ENCODE results near the gene STK16. TPM values are rescaled to one million over a fixed set of nuclear protein-coding genes. Genes with fewer than 3 reads are reported as not detected.
A peak's percentile ranks its signal among the peaks of the same experiment; 100 is the strongest.

Gene STK16
- total and polyA plus RNA-seq, 4 donors: 5.8 to 44.3 (median 23.7) TPM

- Histone ChIP-seq H3K9me3 (ENCODE audit: control insufficient read depth in 4 of 4, low read length in 3 of 4) (no peaks in the 10 kb centered on the region), H3K36me3 (ENCODE audit: control insufficient read depth in 4 of 4, insufficient read depth in 3 of 4, low read depth in 1 of 4, low read length in 3 of 4) (peaks cover 8 to 41% (median 36%) of the 10 kb centered on the region in 4 donors), H3K27me3 (ENCODE audit: control insufficient read depth in 4 of 4, insufficient read depth in 4 of 4, low read length in 3 of 4) (no peaks in the 10 kb centered on the region), H3K4me3 (ENCODE audit: low read depth in 1 of 3, low read length in 3 of 3) (peak overlapping the region; percentile 75 to 94 (median 87)), H3K27ac (ENCODE audit: low read depth in 1 of 2, low read length in 2 of 2) (peak overlapping the region; percentile 90 to 97), H3K9ac (ENCODE audit: low read depth in 1 of 2, low read length in 2 of 2) (peak overlapping the region; percentile 85 to 89), H3K4me1 (ENCODE audit: control insufficient read depth in 4 of 4, insufficient read depth in 4 of 4, low read length in 3 of 4) (peaks cover 7 to 22% (median 18%) of the 10 kb centered on the region in 4 donors)
- TF ChIP-seq RAD21 (IDR thresholded peaks at IDR 0.05) (no peak), MAX (IDR thresholded peaks at IDR 0.05) (no peak), ZBTB33 (IDR thresholded peaks at IDR 0.05) (no peak), HNF4A (conservative IDR thresholded peaks at IDR 0.05) (no peak), NR2F2 (IDR thresholded peaks at IDR 0.05) (no peak), SP1 (IDR thresholded peaks at IDR 0.05) (no peak), GABPA (IDR thresholded peaks at IDR 0.05 in 1 of 2, conservative IDR thresholded peaks at IDR 0.05 in 1 of 2) (no peak), RXRA (IDR thresholded peaks at IDR 0.05) (no peak), REST (IDR thresholded peaks at IDR 0.05) (no peak), FOXA1 (IDR thresholded peaks at IDR 0.05) (no peak), EGR1 (IDR thresholded peaks at IDR 0.05; ENCODE audit: low read depth in 2 of 2) (no peak), JUND (IDR thresholded peaks at IDR 0.05) (no peak), HNF4G (IDR thresholded peaks at IDR 0.05) (no peak)
- no peak for DNase-seq (ENCODE audit: low spot score)
- WGBS: 3% methylated on average over 19 of the region's 19 CpGs
These were observed 16.4 kb upstream of the STK16 start for GRCh38 chr2:219228911-219229304.

GRCh38 chr2:219229305-219230058, 15.8 kb upstream of the STK16 start, which contains the start of the genes ANKZF1 and ATG9A:
Gene ANKZF1 (plus strand): TSS chr2:219229806. CDS start chr2:219230258, 452 bp downstream.
Gene ATG9A (minus strand): TSS chr2:219229636. CDS start chr2:219228024, 1,612 bp downstream.
- no peaks in the 10 kb centered on the region for H3K9me3 ChIP-seq (ENCODE audit: control insufficient read depth in 4 of 4, low read length in 3 of 4)
- TF ChIP-seq EGR1 (IDR thresholded peaks at IDR 0.05; ENCODE audit: low read depth in 2 of 2) (peak; percentile 59 to 74), FOXA2 (IDR thresholded peaks at IDR 0.05) (no peak), REST (IDR thresholded peaks at IDR 0.05) (no peak), YY1 (IDR thresholded peaks at IDR 0.05) (peak; percentile 88), MAX (IDR thresholded peaks at IDR 0.05) (no peak), SP1 (IDR thresholded peaks at IDR 0.05) (peak; percentile 95), JUND (IDR thresholded peaks at IDR 0.05) (peak in 1 of 2 donors; percentile 69), FOXA1 (IDR thresholded peaks at IDR 0.05) (no peak), RXRA (IDR thresholded peaks at IDR 0.05) (peak; percentile 57 to 61), HNF4G (IDR thresholded peaks at IDR 0.05) (no peak), TAF1 (conservative IDR thresholded peaks at IDR 0.05) (peak; percentile 73), RAD21 (IDR thresholded peaks at IDR 0.05) (peak; percentile 38 to 54), HNF4A (conservative IDR thresholded peaks at IDR 0.05) (peak; percentile 52 to 62), ATF3 (IDR thresholded peaks at IDR 0.05) (peak; percentile 43), GABPA (IDR thresholded peaks at IDR 0.05 in 1 of 2, conservative IDR thresholded peaks at IDR 0.05 in 1 of 2) (peak in 1 of 2 donors; percentile 78), ZBTB33 (IDR thresholded peaks at IDR 0.05) (peak; percentile 98)
- H3K9ac ChIP-seq (ENCODE audit: low read depth in 1 of 2, low read length in 2 of 2): peak within 1 kb of the TSS; percentile 85 to 94
- whole genome bisulfite sequencing: under 1% methylated on average over 80 of the region's 80 CpGs
- H3K27ac ChIP-seq (ENCODE audit: low read depth in 1 of 2, low read length in 2 of 2): peak within 1 kb of the TSS; percentile 90 to 97
- H3K4me1 ChIP-seq (ENCODE audit: control insufficient read depth in 4 of 4, insufficient read depth in 4 of 4, low read length in 3 of 4): peaks cover 7 to 22% (median 18%) of the 10 kb centered on the region in 4 donors
- H3K36me3 ChIP-seq (ENCODE audit: control insufficient read depth in 4 of 4, insufficient read depth in 3 of 4, low read depth in 1 of 4, low read length in 3 of 4): peaks cover 2 to 41% (median 36%) of the 10 kb centered on the region in 4 donors
- DNase-seq (ENCODE audit: low spot score): peak; percentile 98
- no peaks in the 10 kb centered on the region for H3K27me3 ChIP-seq (ENCODE audit: control insufficient read depth in 4 of 4, insufficient read depth in 4 of 4, low read length in 3 of 4)
- peak within 1 kb of the TSS; percentile 87 to 97 (median 89) for H3K4me3 ChIP-seq (ENCODE audit: low read depth in 1 of 3, low read length in 3 of 3)

Data from liver (tissue), 9 donors.